Keratinocyte (primary cell): ENCODE results near the gene SNCAIP. TPM values are rescaled to one million over a fixed set of nuclear protein-coding genes. Genes with fewer than 3 reads are reported as not detected.

ENCODE experiments used
- DNase-seq: peaks from one replicate; pipeline ENCODE4 v3.0.0-alpha.2; 2011; ENCODE audit warnings: low read depth, missing footprints, low spot score
- FAIRE-seq: peaks from 2 replicates; lab custom pipeline; 2011; peaks lifted over from hg19 to GRCh38; lab: Jason Lieb, UNC
- H2AFZ ChIP-seq: 2 replicates; pipeline ENCODE4 v1.6.0; 2012; ENCODE audit warnings: low read length, control low read depth, inconsistent platforms; ENCODE audit not compliant: control insufficient read depth
- H3K27ac ChIP-seq: 2 replicates; pipeline ENCODE4 v1.5.1; 2011; ENCODE audit warnings: low read length; ENCODE audit not compliant: control insufficient read depth, insufficient read depth
- H3K27me3 ChIP-seq: 3 replicates; pipeline ENCODE4 v1.6.0; 2011; ENCODE audit warnings: low read length; ENCODE audit not compliant: control insufficient read depth, insufficient read depth; ENCODE audit errors: extremely low read depth
- H3K36me3 ChIP-seq, 2 experiments: 2 replicates in 1 of 2; 3 replicates in 1 of 2; pipeline ENCODE4 v1.5.1; 2011; ENCODE audit warnings: low read length in 2 of 2, mild to moderate bottlenecking in 1 of 2; ENCODE audit not compliant: control insufficient read depth in 2 of 2, insufficient read depth in 2 of 2; ENCODE audit errors: extremely low read depth in 1 of 2
- H3K4me1 ChIP-seq: 3 replicates; pipeline ENCODE4 v1.5.1; 2011; ENCODE audit warnings: low read length; ENCODE audit not compliant: control insufficient read depth, insufficient read depth; ENCODE audit errors: extremely low read depth
- H3K4me2 ChIP-seq: 3 replicates; pipeline ENCODE4 v1.6.0; 2011; ENCODE audit warnings: low read depth, low read length; ENCODE audit not compliant: control insufficient read depth, insufficient read depth; ENCODE audit errors: extremely low read depth
- H3K4me3 ChIP-seq, 3 experiments: fragments of 200-600 bp in 1 of 3; sonication (generic) in 1 of 3; 2 replicates in 2 of 3; 3 replicates in 1 of 3; pipeline ENCODE4 v1.5.1; 2011 to 2016; ENCODE audit warnings: low read length in 3 of 3, mild to moderate bottlenecking in 3 of 3, control low read depth in 2 of 3, inconsistent platforms in 1 of 3, low read depth in 1 of 3, mixed read lengths in 1 of 3, mixed run types in 1 of 3, moderate library complexity in 1 of 3; ENCODE audit not compliant: control insufficient read depth in 2 of 3, insufficient read depth in 2 of 3; ENCODE audit errors: extremely low read depth in 1 of 3
- H3K79me2 ChIP-seq: 2 replicates; pipeline ENCODE4 v1.6.0; 2012; ENCODE audit warnings: low read length; ENCODE audit not compliant: control insufficient read depth, insufficient read depth
- H3K9ac ChIP-seq: 3 replicates; pipeline ENCODE4 v1.6.0; 2011; ENCODE audit warnings: low read length; ENCODE audit not compliant: control insufficient read depth, insufficient read depth; ENCODE audit errors: extremely low read depth
- H3K9me1 ChIP-seq: 3 replicates; pipeline ENCODE4 v1.6.0; 2011; ENCODE audit warnings: low read length; ENCODE audit not compliant: control insufficient read depth, insufficient read depth; ENCODE audit errors: extremely low read depth
- H3K9me3 ChIP-seq: 2 replicates; pipeline ENCODE4 v1.5.1; 2012; ENCODE audit warnings: low read depth, low read length; ENCODE audit not compliant: control insufficient read depth
- H4K20me1 ChIP-seq: 3 replicates; pipeline ENCODE4 v1.6.0; 2011; ENCODE audit warnings: low read length; ENCODE audit not compliant: control insufficient read depth, insufficient read depth; ENCODE audit errors: extremely low read depth
- CTCF ChIP-seq, 3 experiments: IDR thresholded peaks in 1 of 3; conservative IDR thresholded peaks in 1 of 3; optimal IDR thresholded peaks in 1 of 3; 2 replicates in 2 of 3; 3 replicates in 1 of 3; pipeline versions ENCODE3 to v1.5.1; 2011; ENCODE audit warnings: low read length in 3 of 3, mild to moderate bottlenecking in 3 of 3, moderate library complexity in 2 of 3, control low read depth in 1 of 3, inconsistent platforms in 1 of 3; ENCODE audit not compliant: insufficient read depth in 2 of 3; ENCODE audit errors: extremely low read depth in 1 of 3
- EZH2 ChIP-seq: IDR thresholded peaks from one replicate; pipeline ENCODE4 v1.6.1; 2012; ENCODE audit warnings: inconsistent platforms, mild to moderate bottlenecking, low read length, moderate library complexity
- dilution Hi-C: fragments of 300-500 bp; cut with MboI; formaldehyde crosslinking; loops from one replicate; pipeline ENCODE4 v1.7.0; 2020; ENCODE audit warnings: low sequenced_read_pairs; ENCODE audit not compliant: extremely low pct_ligation_motif_present
- polyA plus RNA-seq, 5 experiments: library from polyadenylated mRNA; depleted of rRNA in 3 of 5; stranded (reverse) in 3 of 5; stranded (forward) in 1 of 5; unstranded in 1 of 5; fragments of >200 nt; gene quantifications; 1 replicate in 1 of 5; 2 replicates in 3 of 5; 3 replicates in 1 of 5; pipeline versions ENCODE4 v1.2.1 to v1.2.3, GENCODE V29; 2011 to 2012; ENCODE audit warnings: missing spikeins in 2 of 5, low read depth in 1 of 5, low replicate concordance in 1 of 5

Gene SNCAIP
- polyA plus RNA-seq, 1 donor (not counting 4 experiments of a cell fraction or from before 2014, with no cell fraction given): not detected

GRCh38 chr5:122431298-122431697, 119.3 kb downstream of the SNCAIP start:
- dilution Hi-C loops: no loop called here
- no peak overlapping the region for H2AFZ ChIP-seq
- H3K4me3 ChIP-seq: no peak overlapping the region
- no peaks in the 10 kb centered on the region for H3K79me2 ChIP-seq
- H3K4me2 ChIP-seq: no peak overlapping the region
- H4K20me1 ChIP-seq: no peaks in the 10 kb centered on the region
- no peaks in the 10 kb centered on the region for H3K9me1 ChIP-seq
- no peaks in the 10 kb centered on the region for H3K4me1 ChIP-seq
- no peak for FAIRE-seq
- TF ChIP-seq EZH2 (no peak), CTCF (optimal IDR thresholded peaks at IDR 0.05 in 1 of 3, IDR thresholded peaks at IDR 0.05 in 1 of 3, conservative IDR thresholded peaks at IDR 0.05 in 1 of 3; ENCODE audit: extremely low read depth in 1 of 3, insufficient read depth in 2 of 3, low read length in 3 of 3) (no peak)
- H3K9ac ChIP-seq: no peak overlapping the region
- H3K36me3 ChIP-seq: no peaks in the 10 kb centered on the region
- H3K27ac ChIP-seq: no peak overlapping the region
- DNase-seq: no peak
- H3K27me3 ChIP-seq: no peaks in the 10 kb centered on the region
- no peaks in the 10 kb centered on the region for H3K9me3 ChIP-seq

- Histone ChIP-seq H3K9me3 (no peaks in the 10 kb centered on the region), H3K9ac (no peak overlapping the region), H3K79me2 (no peaks in the 10 kb centered on the region), H3K9me1 (no peaks in the 10 kb centered on the region), H3K27me3 (no peaks in the 10 kb centered on the region), H3K36me3 (no peaks in the 10 kb centered on the region), H2AFZ (no peak overlapping the region), H3K4me3 (no peak overlapping the region), H3K4me1 (no peaks in the 10 kb centered on the region), H3K27ac (no peak overlapping the region), H4K20me1 (no peaks in the 10 kb centered on the region), H3K4me2 (no peak overlapping the region)
- FAIRE-seq: no peak
- no peak for DNase-seq
- dilution Hi-C loops: no loop called here
- TF ChIP-seq EZH2: no peak
- TF ChIP-seq CTCF (optimal IDR thresholded peaks at IDR 0.05 in 1 of 3, IDR thresholded peaks at IDR 0.05 in 1 of 3, conservative IDR thresholded peaks at IDR 0.05 in 1 of 3; ENCODE audit: extremely low read depth in 1 of 3, insufficient read depth in 2 of 3, low read length in 3 of 3): no peak
These were observed 122.4 kb downstream of the SNCAIP start for GRCh38 chr5:122434205-122434970.
